Immature natural killer cell (primary cell): ENCODE data around the gene ROR2. TPM values are rescaled to one million over a fixed set of nuclear protein-coding genes. Genes with fewer than 3 reads are reported as not detected.

ENCODE experiments used
- DNase-seq, 3 donors: peaks; one replicate each; pipeline ENCODE4 v3.0.0; 2022; ENCODE audit warnings: mixed read lengths in 1 of 3
- H3K27ac Mint-ChIP-seq, 6 donors: one replicate each; pipeline ENCODE4 v1.8.0; 2020; ENCODE audit warnings: mixed read lengths in 6 of 6, mild to moderate bottlenecking in 5 of 6, inconsistent platforms in 4 of 6, moderate library complexity in 3 of 6
- H3K27me3 Mint-ChIP-seq, 3 donors: one replicate each; pipeline ENCODE4 v1.8.0; 2020 to 2021; ENCODE audit warnings: low read depth in 3 of 3, mild to moderate bottlenecking in 3 of 3, mixed read lengths in 3 of 3, moderate library complexity in 3 of 3, inconsistent platforms in 1 of 3
- H3K36me3 Mint-ChIP-seq, 3 donors: one replicate each; pipeline ENCODE4 v1.8.0; 2020; ENCODE audit warnings: mixed read lengths in 3 of 3, inconsistent platforms in 2 of 3, mild to moderate bottlenecking in 2 of 3
- H3K4me1 Mint-ChIP-seq, 2 donors: one replicate each; pipeline ENCODE4 v1.8.0; 2020; ENCODE audit warnings: inconsistent platforms in 2 of 2, mild to moderate bottlenecking in 2 of 2, mixed read lengths in 2 of 2, moderate library complexity in 1 of 2
- H3K4me3 Mint-ChIP-seq, 5 donors: one replicate each; pipeline ENCODE4 v1.8.0; 2020; ENCODE audit warnings: mild to moderate bottlenecking in 5 of 5, mixed read lengths in 5 of 5, inconsistent platforms in 3 of 5, moderate library complexity in 3 of 5
- H3K9me3 Mint-ChIP-seq, 6 donors: one replicate each; pipeline ENCODE4 v1.8.0; 2020; ENCODE audit warnings: mild to moderate bottlenecking in 6 of 6, mixed read lengths in 6 of 6, inconsistent platforms in 4 of 6, moderate library complexity in 3 of 6
- polyA plus RNA-seq, 3 donors: library from polyadenylated mRNA; unstranded; fragments of 300-500 nt; fragmentation: Illumina TruSeq; gene quantifications; one replicate each; pipeline ENCODE4 v1.2.3, GENCODE V29; 2021

ROR2 gene
- polyA plus RNA-seq, 3 donors from 2014 or later = not detected

DNA sequence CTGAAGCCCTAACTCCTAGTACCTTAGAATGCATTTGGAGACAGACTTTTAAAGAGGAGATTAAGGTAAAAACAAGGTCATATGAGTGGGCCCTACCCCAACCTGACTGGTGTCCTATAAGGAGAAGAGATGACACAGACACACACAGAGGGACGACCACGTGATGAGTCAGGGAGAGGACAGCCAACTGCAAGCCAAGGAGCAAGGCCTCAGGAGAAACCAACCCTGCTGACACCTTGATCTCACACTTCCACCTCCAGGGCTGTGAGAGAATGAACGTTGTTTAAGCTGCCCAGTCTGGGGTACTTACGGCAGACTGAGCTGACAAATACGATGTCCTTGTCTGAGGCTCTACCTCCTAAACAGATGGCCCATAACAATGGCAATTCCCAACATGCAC lies 93.6 kb downstream of the ROR2 start:
- Mint-ChIP-seq H3K36me3 (no peaks in the 10 kb centered on the region), H3K27ac (no peak overlapping the region), H3K27me3 (peaks cover 0 to 7% (median 4%) of the 10 kb centered on the region in 3 donors), H3K4me3 (no peak overlapping the region), H3K4me1 (no peaks in the 10 kb centered on the region), H3K9me3 (no peaks in the 10 kb centered on the region)
- no peak for DNase-seq

DNA sequence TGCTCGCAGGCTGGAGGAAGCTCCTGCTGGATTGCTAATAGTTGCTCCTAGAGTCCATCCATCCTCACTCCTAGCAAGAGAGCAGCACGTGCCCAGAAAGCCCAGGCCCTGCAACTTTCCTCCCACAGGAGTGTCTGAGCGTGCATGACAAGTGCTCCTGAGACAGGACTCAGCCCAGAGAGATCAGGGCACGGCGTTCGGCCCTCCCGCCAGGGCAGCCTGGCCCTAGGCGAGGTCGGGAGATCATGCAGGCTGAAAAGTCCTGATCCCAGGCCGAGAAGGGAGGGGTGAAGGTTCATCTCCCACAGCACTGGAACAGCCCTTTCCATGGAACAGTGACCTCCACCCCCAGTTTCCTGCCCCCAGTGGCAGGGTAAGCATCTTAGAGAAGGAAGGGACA lies 94.8 kb downstream of the ROR2 start:
- H3K4me1 Mint-ChIP-seq = no peaks in the 10 kb centered on the region
- no peak overlapping the region for H3K27ac Mint-ChIP-seq
- no peaks in the 10 kb centered on the region for H3K9me3 Mint-ChIP-seq
- no peak overlapping the region for H3K4me3 Mint-ChIP-seq
- no peaks in the 10 kb centered on the region for H3K36me3 Mint-ChIP-seq
- DNase-seq = no peak
- peaks cover 0 to 7% (median 4%) of the 10 kb centered on the region in 3 donors for H3K27me3 Mint-ChIP-seq

DNA sequence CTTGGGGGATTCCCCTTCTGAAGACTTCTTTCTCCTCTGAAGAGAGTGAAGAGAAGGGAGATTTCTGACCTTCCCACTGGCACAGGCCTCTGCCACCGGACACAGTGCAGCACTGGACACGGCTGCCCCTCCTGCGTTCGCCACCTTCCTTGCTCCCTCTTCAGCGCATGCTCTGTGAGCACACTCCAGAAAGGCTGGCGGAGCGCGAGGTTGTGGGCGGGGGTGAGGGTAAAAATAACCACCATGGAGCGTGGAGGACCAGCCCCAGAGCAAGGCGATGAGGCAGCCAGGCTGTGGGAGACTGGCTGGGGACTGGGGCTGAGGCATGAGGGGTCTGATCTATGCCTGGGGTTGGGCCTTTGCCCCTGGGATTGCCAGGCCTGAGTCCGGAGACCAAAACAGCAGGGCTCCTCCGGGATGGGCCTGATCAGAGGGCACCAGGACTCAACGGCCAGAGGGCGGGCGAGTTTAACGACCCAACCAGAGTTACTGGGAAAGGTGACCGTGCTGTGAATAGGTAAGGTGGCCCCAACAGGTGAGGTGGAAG lies 97.2 kb downstream of the ROR2 start:
- Mint-ChIP-seq H3K4me3 (no peak overlapping the region), H3K27me3 (peaks cover 0 to 6% (median 5%) of the 10 kb centered on the region in 3 donors), H3K4me1 (no peaks in the 10 kb centered on the region), H3K9me3 (no peaks in the 10 kb centered on the region), H3K27ac (no peak overlapping the region), H3K36me3 (no peaks in the 10 kb centered on the region)
- DNase-seq = no peak

DNA sequence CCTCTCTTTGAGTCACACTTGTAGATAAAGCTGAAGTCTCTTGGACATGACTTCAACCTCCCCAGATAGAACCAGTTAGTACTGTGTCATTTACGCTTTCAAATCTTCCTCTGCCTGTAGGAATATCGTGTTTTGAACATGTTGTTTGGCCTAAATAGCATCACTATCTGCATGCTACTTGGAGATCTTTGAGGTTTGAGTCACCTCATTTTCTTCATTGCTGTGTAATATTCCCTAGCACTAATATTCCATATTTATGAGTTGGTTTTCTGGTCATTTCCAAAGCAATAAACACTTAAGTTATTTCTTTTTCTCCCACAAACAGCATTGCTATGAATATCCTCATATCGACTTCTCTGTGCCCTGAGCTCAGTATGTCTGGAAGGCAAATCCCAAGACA lies 100.3 kb downstream of the ROR2 start:
- no peaks in the 10 kb centered on the region for H3K36me3 Mint-ChIP-seq

DNA sequence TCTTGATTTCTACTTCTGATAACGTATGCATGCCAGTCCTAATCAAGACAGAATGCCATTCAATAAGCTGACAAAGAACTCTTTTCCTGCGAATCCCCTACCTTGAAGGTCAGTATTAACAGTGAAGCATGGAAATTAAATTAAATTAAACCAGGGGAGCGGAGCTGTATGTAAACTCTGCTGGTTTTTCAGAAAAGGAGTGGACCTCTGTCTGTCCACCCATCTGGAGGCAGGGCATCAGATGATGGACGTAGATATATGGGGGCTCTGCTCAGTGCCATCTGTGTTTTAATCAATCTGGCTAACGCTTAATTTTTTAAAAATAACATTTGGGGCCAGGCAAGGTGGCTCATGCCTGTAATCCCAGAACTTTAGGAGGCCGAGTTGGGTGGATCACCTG lies 101.9 kb downstream of the ROR2 start:
- Mint-ChIP-seq H3K9me3 (no peaks in the 10 kb centered on the region), H3K27me3 (peaks cover 2 to 14% (median 7%) of the 10 kb centered on the region in 3 donors), H3K27ac (no peak overlapping the region), H3K4me3 (no peak overlapping the region), H3K4me1 (peaks cover 0 to 5% of the 10 kb centered on the region in 2 donors), H3K36me3 (no peaks in the 10 kb centered on the region)
- DNase-seq = no peak

More for the DNA sequence above, 100.3 kb downstream of the ROR2 start:
- H3K9me3 Mint-ChIP-seq = no peaks in the 10 kb centered on the region
- H3K27me3 Mint-ChIP-seq = peaks cover 0 to 6% (median 5%) of the 10 kb centered on the region in 3 donors
- no peak overlapping the region for H3K27ac Mint-ChIP-seq
- no peak overlapping the region for H3K4me3 Mint-ChIP-seq
- no peaks in the 10 kb centered on the region for H3K4me1 Mint-ChIP-seq
- DNase-seq = no peak

DNA sequence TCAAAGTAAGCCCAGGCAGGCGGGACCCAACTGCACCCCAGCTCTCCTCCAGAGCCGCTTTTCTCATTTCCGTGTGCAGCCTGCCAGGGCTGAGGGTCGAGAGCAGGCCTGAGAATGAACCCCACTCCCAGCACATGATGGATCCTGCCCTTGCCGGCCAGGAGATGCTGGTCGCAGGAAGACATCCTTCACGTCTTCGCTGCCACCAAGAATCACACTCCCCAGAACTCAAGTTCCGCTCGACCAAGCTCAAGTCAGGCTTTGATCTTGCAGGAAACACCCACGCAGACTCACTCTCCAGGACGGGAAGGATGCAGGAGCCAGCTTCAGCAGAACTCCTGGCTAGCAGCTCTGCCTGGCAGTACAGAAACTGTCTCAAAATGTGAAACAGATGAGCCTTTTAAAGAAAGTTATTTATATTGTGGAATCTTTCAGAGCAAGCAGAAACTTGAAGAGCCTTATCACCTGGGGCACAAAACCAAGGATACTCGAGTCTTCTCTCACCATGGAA lies 102.4 kb downstream of the ROR2 start:
- Mint-ChIP-seq H3K27ac (no peak overlapping the region), H3K4me1 (peaks cover 0 to 5% of the 10 kb centered on the region in 2 donors), H3K9me3 (no peaks in the 10 kb centered on the region), H3K36me3 (no peaks in the 10 kb centered on the region), H3K4me3 (no peak overlapping the region), H3K27me3 (peaks cover 4 to 14% (median 7%) of the 10 kb centered on the region in 3 donors)
- DNase-seq = no peak

DNA sequence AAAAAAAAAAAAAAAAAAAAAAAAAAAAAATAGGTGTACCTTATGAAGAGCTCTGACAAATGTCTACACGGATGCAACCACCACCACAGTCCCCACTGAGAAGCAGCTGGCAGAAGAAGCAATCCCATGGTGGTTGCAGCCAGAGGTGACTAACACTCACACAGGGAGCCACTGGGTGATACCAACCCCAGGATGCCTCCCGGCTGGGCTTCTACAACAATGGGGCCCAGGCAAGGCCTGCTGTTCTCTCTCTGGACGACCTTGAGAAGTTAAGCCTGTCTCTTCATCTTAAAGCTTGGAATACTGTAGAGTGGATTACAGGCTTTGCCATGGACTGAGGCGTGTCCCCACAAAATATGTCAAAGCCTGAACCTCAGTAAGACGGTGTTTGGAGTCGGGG lies 104.1 kb downstream of the ROR2 start:
- H3K4me3 Mint-ChIP-seq = no peak overlapping the region
- H3K4me1 Mint-ChIP-seq = peaks cover 0 to 5% of the 10 kb centered on the region in 2 donors
- no peak for DNase-seq
- H3K9me3 Mint-ChIP-seq = no peaks in the 10 kb centered on the region
- no peaks in the 10 kb centered on the region for H3K36me3 Mint-ChIP-seq
- peaks cover 4 to 14% (median 9%) of the 10 kb centered on the region in 3 donors for H3K27me3 Mint-ChIP-seq
- H3K27ac Mint-ChIP-seq = no peak overlapping the region

DNA sequence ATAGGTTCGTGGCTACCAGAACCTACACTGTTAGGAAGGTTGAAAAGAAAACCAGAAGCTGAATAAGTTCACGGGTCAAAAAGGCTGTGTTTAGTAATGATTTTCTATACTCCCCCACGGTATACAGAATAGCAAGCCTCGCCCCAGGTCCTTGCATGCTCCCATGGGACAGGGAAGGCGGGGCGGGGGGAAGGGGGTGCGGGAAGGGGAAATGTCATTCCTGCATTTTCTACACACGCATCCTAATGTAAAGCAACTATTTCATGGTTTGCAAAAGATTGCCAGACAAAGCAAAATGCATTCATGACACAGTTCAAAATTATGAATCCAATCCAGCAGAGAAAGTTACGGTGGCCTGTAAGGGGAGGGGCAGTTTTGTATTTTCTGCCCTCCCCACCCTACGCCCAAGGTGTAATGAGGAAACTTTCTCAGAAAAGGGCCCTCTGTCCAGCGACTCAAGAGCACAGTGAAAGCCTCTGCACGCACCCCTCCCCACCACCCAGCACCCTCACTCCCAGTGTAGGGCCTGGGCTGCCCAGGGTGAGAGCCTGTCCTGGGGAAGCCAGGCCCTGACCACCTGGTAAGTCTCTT lies 105.2 kb downstream of the ROR2 start:
- no peaks in the 10 kb centered on the region for H3K36me3 Mint-ChIP-seq
- peaks cover 4 to 11% (median 9%) of the 10 kb centered on the region in 3 donors for H3K27me3 Mint-ChIP-seq
- no peak for DNase-seq
- peaks cover 0 to 5% of the 10 kb centered on the region in 2 donors for H3K4me1 Mint-ChIP-seq
- no peak overlapping the region for H3K4me3 Mint-ChIP-seq
- H3K9me3 Mint-ChIP-seq = no peaks in the 10 kb centered on the region
- H3K27ac Mint-ChIP-seq = no peak overlapping the region

DNA sequence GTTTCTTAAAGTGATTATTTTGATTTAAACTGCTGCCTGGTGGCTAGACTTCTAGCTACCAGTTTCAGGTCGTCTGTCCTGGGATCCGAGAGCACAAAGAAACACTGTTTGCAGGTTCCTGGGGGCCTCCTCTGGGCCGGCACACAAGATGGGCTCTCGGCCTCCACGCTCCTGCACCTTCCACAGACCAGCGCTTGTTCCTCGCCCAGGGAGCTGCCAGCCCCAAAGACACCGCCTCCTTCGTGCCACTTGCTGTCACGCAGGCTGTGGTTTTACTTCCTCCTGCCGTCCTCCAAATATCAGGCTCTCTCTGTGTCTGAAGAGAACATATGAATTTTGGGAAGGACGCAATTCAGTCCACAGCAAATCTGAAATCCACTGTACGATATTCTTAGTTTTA lies 105.8 kb downstream of the ROR2 start:
- Mint-ChIP-seq H3K9me3 (no peaks in the 10 kb centered on the region), H3K4me1 (peaks cover 0 to 5% of the 10 kb centered on the region in 2 donors), H3K4me3 (no peak overlapping the region), H3K36me3 (no peaks in the 10 kb centered on the region), H3K27ac (no peak overlapping the region), H3K27me3 (peaks cover 5 to 14% (median 9%) of the 10 kb centered on the region in 3 donors)
- no peak for DNase-seq

DNA sequence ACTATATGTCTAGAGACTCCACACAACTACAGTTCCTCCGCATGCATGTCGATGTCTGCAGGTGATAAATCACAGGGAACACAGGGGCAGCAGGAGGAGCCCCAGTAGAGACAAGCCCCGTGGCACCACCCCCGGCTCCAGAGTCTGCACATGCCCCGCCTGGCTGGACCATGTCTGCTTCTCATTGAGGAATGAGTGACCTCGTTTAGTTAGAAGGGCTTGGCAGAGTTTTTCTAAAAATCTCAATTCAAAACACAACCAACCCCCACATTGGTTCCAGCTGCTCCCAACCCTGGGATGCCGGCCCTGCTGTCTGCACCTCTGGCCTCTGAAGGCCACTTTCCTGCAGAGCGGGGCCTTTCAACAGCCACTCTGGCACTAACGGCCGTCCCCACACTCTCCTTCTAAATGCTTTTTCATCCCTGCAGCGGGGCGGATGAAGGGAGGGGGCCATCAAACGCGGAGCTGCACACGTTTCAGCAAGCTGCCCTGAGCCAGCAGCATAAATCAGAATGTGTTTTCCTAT lies 106.3 kb downstream of the ROR2 start:
- Mint-ChIP-seq H3K4me3 (no peak overlapping the region), H3K27me3 (peaks cover 5 to 13% (median 9%) of the 10 kb centered on the region in 3 donors), H3K36me3 (no peaks in the 10 kb centered on the region), H3K9me3 (no peaks in the 10 kb centered on the region), H3K27ac (no peak overlapping the region), H3K4me1 (peaks cover 0 to 5% of the 10 kb centered on the region in 2 donors)
- DNase-seq = no peak

DNA sequence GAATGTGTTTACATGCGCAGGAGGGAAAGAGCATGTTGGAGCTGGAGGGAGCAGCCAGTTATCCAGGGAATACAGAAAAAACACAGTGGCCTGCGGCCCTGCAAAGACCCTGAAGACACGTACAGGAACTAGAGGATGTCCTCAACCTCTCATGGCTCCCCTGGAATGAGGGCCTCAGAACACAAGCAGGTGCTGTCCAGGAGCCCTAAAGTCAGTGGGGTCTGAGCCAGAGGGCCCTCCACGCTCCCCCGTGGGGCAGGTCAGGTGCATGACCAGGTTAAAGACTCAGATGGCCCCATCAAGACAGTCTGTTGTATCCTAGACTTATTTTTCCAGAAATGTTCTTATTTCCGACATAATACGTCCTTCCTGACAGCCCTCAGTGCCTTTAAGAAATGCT lies 106.9 kb downstream of the ROR2 start:
- DNase-seq = no peak
- Mint-ChIP-seq H3K27me3 (peaks cover 5 to 11% (median 9%) of the 10 kb centered on the region in 3 donors), H3K36me3 (no peaks in the 10 kb centered on the region), H3K9me3 (no peaks in the 10 kb centered on the region), H3K27ac (no peak overlapping the region), H3K4me3 (no peak overlapping the region), H3K4me1 (peaks cover 0 to 5% of the 10 kb centered on the region in 2 donors)

DNA sequence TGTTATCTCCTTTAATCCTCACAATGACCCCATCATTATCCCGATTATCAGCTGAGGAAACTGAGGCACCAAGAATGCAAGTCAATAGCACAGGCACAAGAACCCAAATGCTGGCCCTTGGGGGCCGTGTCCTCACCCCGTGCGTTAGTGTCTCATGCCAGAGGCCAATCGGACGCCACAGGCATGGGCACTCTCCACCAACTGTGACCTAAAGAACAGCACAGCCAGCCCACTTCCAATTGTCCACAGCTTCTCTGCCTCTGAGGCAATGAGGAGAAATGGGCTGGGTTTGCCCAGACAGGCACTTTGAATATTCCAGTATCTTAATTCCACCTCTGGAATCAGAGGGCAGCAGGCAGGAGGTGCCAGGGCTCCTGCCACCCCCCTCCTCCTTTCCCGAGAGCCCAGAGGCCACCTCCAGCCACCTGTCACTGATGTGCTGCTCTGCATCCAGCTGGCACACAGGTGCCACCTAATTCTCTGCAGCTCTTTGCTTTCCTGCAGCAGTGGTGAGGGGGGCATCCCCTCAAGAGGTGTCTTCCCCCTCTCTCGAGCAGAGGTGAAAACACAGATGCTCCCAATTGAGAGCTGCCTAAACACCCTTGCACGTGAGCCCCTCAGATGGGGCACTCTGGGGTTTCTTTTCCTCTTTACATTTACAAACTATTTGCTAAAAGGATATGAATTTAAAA lies 107.5 kb downstream of the ROR2 start:
- H3K4me1 Mint-ChIP-seq = peaks cover 0 to 5% of the 10 kb centered on the region in 2 donors
- no peak overlapping the region for H3K27ac Mint-ChIP-seq
- no peak for DNase-seq
- no peak overlapping the region for H3K4me3 Mint-ChIP-seq
- H3K9me3 Mint-ChIP-seq = no peaks in the 10 kb centered on the region
- peaks cover 5 to 11% (median 9%) of the 10 kb centered on the region in 3 donors for H3K27me3 Mint-ChIP-seq
- no peaks in the 10 kb centered on the region for H3K36me3 Mint-ChIP-seq

DNA sequence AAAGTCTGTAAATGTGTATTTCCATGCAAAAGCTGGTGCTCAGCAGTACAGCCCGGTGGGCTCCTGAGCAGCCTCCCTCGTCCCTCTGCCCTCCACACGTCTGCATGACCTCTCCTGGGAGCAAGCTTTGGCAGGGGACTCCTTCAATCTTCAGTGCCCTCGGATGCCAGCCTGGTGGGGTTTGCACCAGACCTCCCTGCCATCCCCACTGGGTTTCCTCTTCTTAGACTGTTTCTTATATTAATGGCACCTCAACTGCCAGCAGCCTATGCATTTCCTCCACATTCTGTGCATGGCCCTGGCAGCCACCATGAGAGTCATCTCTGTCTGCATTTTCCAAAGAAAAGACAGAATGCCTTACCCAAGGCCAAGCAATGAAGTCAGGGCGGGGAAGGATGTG lies 108.4 kb downstream of the ROR2 start:
- H3K27ac Mint-ChIP-seq = no peak overlapping the region
- no peak overlapping the region for H3K4me3 Mint-ChIP-seq
- DNase-seq = no peak
- H3K4me1 Mint-ChIP-seq = peaks cover 0 to 5% of the 10 kb centered on the region in 2 donors
- peaks cover 7 to 14% (median 9%) of the 10 kb centered on the region in 3 donors for H3K27me3 Mint-ChIP-seq
- H3K36me3 Mint-ChIP-seq = no peaks in the 10 kb centered on the region
- no peaks in the 10 kb centered on the region for H3K9me3 Mint-ChIP-seq

DNA sequence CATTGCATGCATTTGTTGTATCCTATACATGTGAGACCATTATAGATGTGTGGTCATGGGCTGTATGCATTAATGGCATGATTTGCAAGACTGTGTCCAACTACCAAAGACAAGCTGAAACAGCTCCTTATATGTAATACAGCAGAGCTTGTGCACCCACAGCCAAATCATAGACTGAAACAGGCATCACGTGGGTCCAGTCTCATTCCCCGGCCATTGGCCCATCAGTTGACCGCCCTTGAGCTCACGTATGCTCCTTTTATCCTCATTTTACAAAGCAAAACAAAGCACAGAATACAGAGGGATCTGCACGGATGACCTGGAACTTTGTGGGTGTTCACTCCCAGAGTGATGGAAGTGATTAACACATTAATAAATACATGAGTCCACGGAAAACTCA lies 109.1 kb downstream of the ROR2 start:
- no peak for DNase-seq
- H3K4me1 Mint-ChIP-seq = peaks cover 0 to 5% of the 10 kb centered on the region in 2 donors
- H3K9me3 Mint-ChIP-seq = no peaks in the 10 kb centered on the region
- no peak overlapping the region for H3K27ac Mint-ChIP-seq
- peaks cover 7 to 16% (median 7%) of the 10 kb centered on the region in 3 donors for H3K27me3 Mint-ChIP-seq
- no peaks in the 10 kb centered on the region for H3K36me3 Mint-ChIP-seq
- H3K4me3 Mint-ChIP-seq = no peak overlapping the region
